Subcutaneous adipose tissue (tissue), 4 donors: ENCODE data around the gene C1QL4. TPM values are rescaled to one million over a fixed set of nuclear protein-coding genes. Genes with fewer than 3 reads are reported as not detected.

ENCODE experiments used
- CTCF ChIP-seq: fragments of 450-650 bp; IDR thresholded peaks from one replicate; pipeline ENCODE4 v1.5.1; 2016; ENCODE audit warnings: low read depth, mild to moderate bottlenecking, control low read depth, antibody characterized with exemption, moderate library complexity
- total RNA-seq, 4 donors: library from RNA; depleted of rRNA; stranded (reverse); fragments of >200 nt; gene quantifications; one replicate each; pipeline ENCODE4 v1.1.0, GENCODE V29; 2016

The C1QL4 gene
- total RNA-seq, 4 donors from 2014 or later: not detected

- no peak for TF ChIP-seq CTCF
These were observed 14.1 kb downstream of the C1QL4 start, which contains the start of gene TROAP for GRCh38 chr12:49322708-49323523. TSS of gene TROAP (plus strand) at chr12:49323255. CDS start at chr12:49323609, 354 bp downstream.

GRCh38 chr12:49322367-49322707 is 14.7 kb downstream of the C1QL4 start:
- TF ChIP-seq CTCF: no peak

DNA sequence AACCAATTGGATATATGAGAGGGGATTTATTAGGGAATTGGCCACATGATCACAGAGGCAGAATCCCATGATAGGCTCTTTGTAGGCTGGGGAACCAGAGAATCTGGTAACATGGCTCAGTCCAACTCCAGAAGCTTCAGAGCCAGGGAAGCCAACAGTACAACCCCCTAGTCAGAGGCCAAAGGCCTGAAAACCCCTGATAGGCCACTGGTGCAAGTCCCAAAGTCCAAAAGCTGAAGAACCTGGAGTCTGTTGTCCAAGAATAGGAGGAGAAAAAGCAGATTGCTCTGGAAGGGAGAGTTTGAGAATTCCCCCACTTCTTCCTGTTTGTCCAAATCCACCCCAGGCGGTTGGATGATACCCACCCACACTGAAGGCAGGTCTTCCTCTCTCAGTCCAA is 22.2 kb downstream of the C1QL4 start:
- TF ChIP-seq CTCF: no peak

DNA sequence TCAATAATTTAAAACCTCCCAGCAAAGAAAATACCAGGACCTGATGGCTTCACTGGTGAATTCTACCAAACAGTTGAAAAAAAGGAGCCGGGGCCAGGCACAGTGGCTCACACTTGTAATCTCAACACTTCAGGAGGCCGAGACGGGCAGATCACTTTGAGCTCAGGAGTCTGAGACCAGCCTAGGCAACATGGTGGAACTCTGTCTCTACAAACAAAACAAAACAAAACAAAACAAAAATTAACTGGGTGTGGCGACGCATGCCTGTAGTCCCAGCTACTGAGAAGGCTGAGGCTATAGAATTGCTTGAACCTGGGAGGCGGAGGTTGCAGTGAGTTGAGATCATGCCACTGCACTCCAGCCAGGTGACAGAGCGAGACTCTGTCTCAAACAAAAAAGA is 27.6 kb downstream of the C1QL4 start:
- no peak for TF ChIP-seq CTCF

- TF ChIP-seq CTCF: no peak
These were observed 31.1 kb downstream of the C1QL4 start for GRCh38 chr12:49305762-49306510.

GRCh38 chr12:49304161-49304560 is 32.8 kb downstream of the C1QL4 start:
- no peak for TF ChIP-seq CTCF

DNA sequence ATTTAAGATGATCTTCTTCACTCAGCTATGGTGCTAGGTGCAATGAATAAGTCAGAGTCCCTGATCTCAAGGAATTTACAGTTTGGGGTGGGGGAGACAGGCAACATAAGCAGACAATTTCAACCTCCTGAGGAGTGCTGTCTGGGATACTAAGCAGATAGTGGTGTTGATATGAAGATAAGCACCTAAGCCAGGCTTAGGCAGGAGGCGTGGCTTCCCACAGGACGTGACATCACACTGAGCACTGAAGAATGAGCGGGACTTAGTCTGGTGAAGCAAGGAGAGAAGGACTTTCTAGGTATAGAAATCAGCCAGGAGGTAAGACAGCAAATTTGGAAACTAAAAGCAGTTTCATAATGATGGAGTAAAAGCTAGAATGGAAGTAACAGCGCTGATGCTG is 35.2 kb downstream of the C1QL4 start:
- TF ChIP-seq CTCF: no peak
